DND-41 (cell line): ENCODE measurements around the gene KDM4F.
"Not testable (repeated sequence)": the region's sequence is repeated elsewhere in the genome, so short reads cannot be mapped to it uniquely, and the experiment has no call there.

Experiments
- ATAC-seq: fragments of 200-7000 bp; cut with Tn5 transposase; 3 replicates; pipeline ENCODE4 v1.9.1; 2021; ENCODE audit warnings: low read depth; ENCODE audit not compliant: insufficient read depth
- DNase-seq: peaks from one replicate; pipeline ENCODE4 v3.0.0-alpha.2; 2020
- H2AFZ ChIP-seq: 2 replicates; pipeline ENCODE4 v1.6.0; 2012; ENCODE audit warnings: low read depth, low read length
- H3K27ac ChIP-seq: 2 replicates; pipeline ENCODE4 v1.5.1; 2012; ENCODE audit warnings: low read length, inconsistent platforms
- H3K27me3 ChIP-seq: fragments of 200-600 bp; sonication (generic); 2 replicates; pipeline ENCODE4 v1.6.0; 2012; ENCODE audit warnings: low read length, mild to moderate bottlenecking, inconsistent platforms; ENCODE audit not compliant: insufficient read depth, poor library complexity
- H3K36me3 ChIP-seq: 2 replicates; pipeline ENCODE4 v1.5.1; 2012; ENCODE audit warnings: low read length, inconsistent platforms; ENCODE audit not compliant: insufficient read depth
- H3K4me1 ChIP-seq: 2 replicates; pipeline ENCODE4 v1.5.1; 2012; ENCODE audit warnings: mild to moderate bottlenecking, low read length; ENCODE audit not compliant: insufficient read depth
- H3K4me2 ChIP-seq: 2 replicates; pipeline ENCODE4 v1.6.0; 2012; ENCODE audit warnings: mild to moderate bottlenecking, moderate library complexity, low read length, inconsistent platforms; ENCODE audit not compliant: insufficient read depth
- H3K4me3 ChIP-seq, 2 experiments: fragments of 200-600 bp in 1 of 2; shearing (Covaris generic) in 1 of 2; 2 replicates each; pipeline ENCODE4 v1.5.1; 2012 to 2016; ENCODE audit warnings: inconsistent platforms in 2 of 2, low read length in 2 of 2, mild to moderate bottlenecking in 2 of 2, low read depth in 1 of 2, moderate library complexity in 1 of 2
- H3K79me2 ChIP-seq: 2 replicates; pipeline ENCODE4 v1.6.0; 2012; ENCODE audit warnings: low read length, inconsistent platforms; ENCODE audit not compliant: insufficient read depth
- H3K9ac ChIP-seq: 2 replicates; pipeline ENCODE4 v1.6.0; 2012; ENCODE audit warnings: low read depth, mild to moderate bottlenecking, inconsistent platforms, low read length, moderate library complexity
- H3K9me3 ChIP-seq: 2 replicates; pipeline ENCODE4 v1.5.1; 2012; ENCODE audit warnings: low read length, moderate library complexity, mild to moderate bottlenecking, inconsistent platforms; ENCODE audit not compliant: insufficient read depth, severe bottlenecking
- H4K20me1 ChIP-seq: 2 replicates; pipeline ENCODE4 v1.6.0; 2012; ENCODE audit warnings: low read length; ENCODE audit not compliant: insufficient read depth
- EZH2 ChIP-seq: IDR thresholded peaks from 3 replicates; pipeline ENCODE4 v1.6.1; 2012; ENCODE audit warnings: borderline replicate concordance, low read depth, mild to moderate bottlenecking, moderate library complexity, low read length, inconsistent platforms; ENCODE audit not compliant: severe bottlenecking
- TF ChIP-seq, protein P1 (sequence below): IDR thresholded peaks from 2 replicates; pipeline ENCODE4 v1.5.1; 2012; ENCODE audit warnings: borderline replicate concordance, low read length, moderate library complexity, mild to moderate bottlenecking; ENCODE audit not compliant: poor library complexity, severe bottlenecking; ENCODE audit errors: extremely low read depth

The KDM4F gene

DNA sequence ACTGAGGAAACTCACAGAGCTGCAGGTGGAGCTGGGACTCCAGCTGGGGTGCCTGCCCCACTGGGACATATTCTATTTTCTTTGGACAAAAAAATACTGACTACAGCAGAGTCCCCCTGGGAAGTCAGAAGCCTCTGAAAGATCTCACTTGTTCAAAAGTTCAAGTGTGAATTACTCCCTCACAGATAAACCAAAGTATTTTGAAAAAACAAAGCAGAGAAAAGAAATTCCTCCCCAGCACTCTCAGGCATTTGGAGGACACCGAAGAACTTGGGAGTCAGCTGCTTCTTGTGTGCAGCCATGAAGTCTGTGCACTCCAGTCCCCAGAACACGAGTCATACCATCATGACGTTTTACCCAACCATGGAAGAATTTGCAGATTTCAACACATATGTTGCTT is at the start of gene KDM4F:
Gene KDM4F, plus strand, starts transcription at position 301 of the 400 bp plus-strand sequence.
- not testable (repeated sequence) for H3K4me3 ChIP-seq, H3K4me2 ChIP-seq, H2AFZ ChIP-seq, H3K27ac ChIP-seq, H3K9ac ChIP-seq, H3K9me3 ChIP-seq, H3K4me1 ChIP-seq, H3K27me3 ChIP-seq, ATAC-seq, H3K36me3 ChIP-seq, H3K79me2 ChIP-seq, H4K20me1 ChIP-seq, DNase-seq

DNA sequence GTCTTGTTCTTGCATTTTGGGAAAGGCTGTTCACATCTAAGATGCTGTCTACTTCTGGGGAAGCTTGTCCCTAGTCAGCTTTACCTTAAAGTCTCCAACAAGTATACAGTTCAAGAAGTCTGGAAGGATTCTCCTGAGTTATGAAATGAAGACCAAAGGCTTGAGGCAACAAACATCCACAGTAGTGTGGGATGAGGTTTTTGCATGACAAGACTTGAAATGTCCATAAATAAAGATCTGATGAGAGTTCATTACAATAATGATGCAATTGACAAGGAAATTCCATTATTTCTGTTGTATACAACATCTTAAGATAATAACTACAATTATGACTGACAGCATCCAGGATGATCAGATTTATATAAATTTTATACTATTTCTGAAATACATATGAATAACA is 45.5 kb upstream of the KDM4F start:
- Histone ChIP-seq H3K9ac (no peak overlapping the region), H4K20me1 (no peaks in the 10 kb centered on the region), H3K4me2 (no peak overlapping the region), H3K9me3 (no peaks in the 10 kb centered on the region), H3K27me3 (peaks cover 10% of the 10 kb centered on the region), H3K27ac (no peak overlapping the region), H3K79me2 (no peaks in the 10 kb centered on the region), H3K4me1 (no peaks in the 10 kb centered on the region), H3K4me3 (no peak overlapping the region), H3K36me3 (no peaks in the 10 kb centered on the region), H2AFZ (no peak overlapping the region)
- DNase-seq (no peak), ATAC-seq (no peak)
- TF ChIP-seq, protein P1, sequence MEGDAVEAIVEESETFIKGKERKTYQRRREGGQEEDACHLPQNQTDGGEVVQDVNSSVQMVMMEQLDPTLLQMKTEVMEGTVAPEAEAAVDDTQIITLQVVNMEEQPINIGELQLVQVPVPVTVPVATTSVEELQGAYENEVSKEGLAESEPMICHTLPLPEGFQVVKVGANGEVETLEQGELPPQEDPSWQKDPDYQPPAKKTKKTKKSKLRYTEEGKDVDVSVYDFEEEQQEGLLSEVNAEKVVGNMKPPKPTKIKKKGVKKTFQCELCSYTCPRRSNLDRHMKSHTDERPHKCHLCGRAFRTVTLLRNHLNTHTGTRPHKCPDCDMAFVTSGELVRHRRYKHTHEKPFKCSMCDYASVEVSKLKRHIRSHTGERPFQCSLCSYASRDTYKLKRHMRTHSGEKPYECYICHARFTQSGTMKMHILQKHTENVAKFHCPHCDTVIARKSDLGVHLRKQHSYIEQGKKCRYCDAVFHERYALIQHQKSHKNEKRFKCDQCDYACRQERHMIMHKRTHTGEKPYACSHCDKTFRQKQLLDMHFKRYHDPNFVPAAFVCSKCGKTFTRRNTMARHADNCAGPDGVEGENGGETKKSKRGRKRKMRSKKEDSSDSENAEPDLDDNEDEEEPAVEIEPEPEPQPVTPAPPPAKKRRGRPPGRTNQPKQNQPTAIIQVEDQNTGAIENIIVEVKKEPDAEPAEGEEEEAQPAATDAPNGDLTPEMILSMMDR = no peak
- no peak for TF ChIP-seq EZH2

DNA sequence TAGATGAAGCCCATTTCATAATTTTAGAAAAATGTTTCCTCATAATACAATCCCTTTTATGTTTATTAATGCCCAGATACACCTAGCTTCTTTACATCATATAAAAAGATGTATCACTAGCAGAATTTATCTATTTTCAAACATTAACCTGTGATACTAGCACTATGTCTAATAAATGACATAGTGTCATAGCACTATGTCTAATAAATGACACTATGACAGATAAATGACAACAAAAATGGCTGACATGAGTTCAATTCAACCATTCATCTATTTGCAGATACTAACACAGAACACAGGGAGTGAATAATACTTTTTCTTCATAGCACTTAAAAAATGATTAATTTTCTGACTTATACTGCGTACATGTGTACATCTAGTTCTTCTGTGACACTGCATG is 43.6 kb upstream of the KDM4F start:
- no peaks in the 10 kb centered on the region for H3K79me2 ChIP-seq
- DNase-seq (no peak), ATAC-seq (no peak)
- H3K36me3 ChIP-seq = no peaks in the 10 kb centered on the region
- H3K9ac ChIP-seq = no peak overlapping the region
- no peaks in the 10 kb centered on the region for H3K9me3 ChIP-seq
- no peak overlapping the region for H2AFZ ChIP-seq
- no peaks in the 10 kb centered on the region for H4K20me1 ChIP-seq
- no peak overlapping the region for H3K27ac ChIP-seq
- H3K4me2 ChIP-seq = no peak overlapping the region
- TF ChIP-seq, protein P1 = no peak
- H3K27me3 ChIP-seq = peaks cover 10% of the 10 kb centered on the region
- no peaks in the 10 kb centered on the region for H3K4me1 ChIP-seq
- no peak overlapping the region for H3K4me3 ChIP-seq

DNA sequence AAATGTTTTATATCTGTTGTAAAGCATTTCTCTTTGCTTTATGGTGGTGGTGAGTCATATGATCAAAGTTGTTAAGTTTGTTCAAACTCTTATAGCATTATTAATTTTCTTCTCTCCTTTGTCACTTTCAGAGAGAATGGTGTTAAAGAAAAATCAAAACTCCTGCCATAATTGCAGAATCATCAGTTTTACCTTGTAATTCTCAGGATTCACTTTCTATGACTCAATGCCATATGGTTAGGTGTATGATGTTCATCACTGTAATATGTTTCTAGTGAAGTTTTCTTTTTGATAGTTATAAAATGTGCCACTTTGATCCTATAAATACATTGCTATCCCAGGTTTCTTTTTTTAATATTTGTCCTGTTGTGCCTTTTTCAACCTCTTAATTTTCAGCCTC is 37.8 kb upstream of the KDM4F start:
- no peaks in the 10 kb centered on the region for H3K4me1 ChIP-seq
- no peak overlapping the region for H3K9ac ChIP-seq
- H3K4me2 ChIP-seq = no peak overlapping the region
- H3K27me3 ChIP-seq = peaks cover 4% of the 10 kb centered on the region
- H3K9me3 ChIP-seq = no peaks in the 10 kb centered on the region
- no peaks in the 10 kb centered on the region for H3K36me3 ChIP-seq
- no peak overlapping the region for H2AFZ ChIP-seq
- DNase-seq (no peak), ATAC-seq (no peak)
- H4K20me1 ChIP-seq = no peaks in the 10 kb centered on the region
- H3K79me2 ChIP-seq = no peaks in the 10 kb centered on the region
- TF ChIP-seq, protein P1 = no peak
- no peak for TF ChIP-seq EZH2
- H3K27ac ChIP-seq = no peak overlapping the region
- H3K4me3 ChIP-seq = no peak overlapping the region
